Stimulated activated CD8-positive, alpha-beta memory T cell treated with anti-CD3 and anti-CD28 coated beads, Interleukin-4, amount 100 ng/mL, for 4 hours (primary cell): ENCODE data around the gene ADI1.

Experiments used
- DNase-seq, 2 donors: peaks; one replicate each; pipeline ENCODE4 v3.0.0-alpha.2; 2020; ENCODE audit warnings: low read depth in 2 of 2, low spot score in 1 of 2

Gene ADI1

GRCh38 chr2:3481736-3482362 lies 37.5 kb downstream of the ADI1 start:
- DNase-seq, result no peak

- no peak for DNase-seq
Observed at GRCh38 chr2:3481011-3481400, 38.3 kb downstream of the ADI1 start.

- DNase-seq, result no peak
Observed at GRCh38 chr2:3480352-3481010, 38.9 kb downstream of the ADI1 start.

GRCh38 chr2:3479430-3480320 lies 39.7 kb downstream of the ADI1 start:
- DNase-seq, result no peak

GRCh38 chr2:3478846-3479385 lies 40.4 kb downstream of the ADI1 start:
- no peak for DNase-seq

- DNase-seq, result no peak
Observed at GRCh38 chr2:3476985-3477327, 42.4 kb downstream of the ADI1 start.

- DNase-seq, result no peak
Observed at GRCh38 chr2:3476321-3476984, 42.9 kb downstream of the ADI1 start.

GRCh38 chr2:3475771-3476170 lies 43.6 kb downstream of the ADI1 start:
- DNase-seq, result no peak

- no peak for DNase-seq
Observed at GRCh38 chr2:3472966-3473365, 46.4 kb downstream of the ADI1 start.

GRCh38 chr2:3472296-3472695 lies 47.0 kb downstream of the ADI1 start:
- DNase-seq, result no peak

- no peak for DNase-seq
Observed at GRCh38 chr2:3470856-3471737, 48.2 kb downstream of the ADI1 start.

- DNase-seq, result no peak
Observed at GRCh38 chr2:3470166-3470651, 49.1 kb downstream of the ADI1 start.

GRCh38 chr2:3469486-3469885 lies 49.8 kb downstream of the ADI1 start:
- no peak for DNase-seq

GRCh38 chr2:3468296-3468988 lies 50.9 kb downstream of the ADI1 start:
- no peak for DNase-seq

- no peak for DNase-seq
Observed at GRCh38 chr2:3467654-3468053, 51.7 kb downstream of the ADI1 start.

- DNase-seq, result no peak
Observed at GRCh38 chr2:3466966-3467365, 52.4 kb downstream of the ADI1 start.

- no peak for DNase-seq
Observed at GRCh38 chr2:3466482-3466863, 52.9 kb downstream of the ADI1 start.

GRCh38 chr2:3465844-3466481 lies 53.4 kb downstream of the ADI1 start:
- no peak for DNase-seq

- DNase-seq, result no peak
Observed at GRCh38 chr2:3465328-3465727, 54.0 kb downstream of the ADI1 start.
